ENCODE measurements around the gene DERL3. TPM values are rescaled to one million over a fixed set of nuclear protein-coding genes. Genes with fewer than 3 reads are reported as not detected.

Gene DERL3
- total and polyA plus RNA-seq, 10 donors, result 10.2 to 62.8 (median 22.4) TPM

- Histone ChIP-seq H3K9me3 (no peaks in the 10 kb centered on the region), H3K4me3 (no peak overlapping the region), H3K27ac (no peak overlapping the region), H3K4me1 (peaks cover 0 to 37% (median 13%) of the 10 kb centered on the region in 6 donors), H3K27me3 (replicated peaks in 1 of 7) (no peaks in the 10 kb centered on the region), H3K36me3 (peaks cover 0 to 98% (median 85%) of the 10 kb centered on the region in 6 donors)
- intact Hi-C loops (cut with DNase I; ENCODE audit: low total_unique reads), result no loop called here
- TF ChIP-seq POLR2A (IDR thresholded peaks at IDR 0.05), result no peak
- TF ChIP-seq POLR2AphosphoS5 (IDR thresholded peaks at IDR 0.05), result no peak
- no peak for TF ChIP-seq CTCF (IDR thresholded peaks at IDR 0.05 in 8 of 11, conservative IDR thresholded peaks at IDR 0.05 in 3 of 11)
- DNase-seq, result peak; percentile 63
- WGBS, 5 donors, result 84 to 86% (median 85%) methylated on average over 11 of the region's 11 CpGs
Observed at GRCh38 chr22:23832226-23833016, 6.4 kb downstream of the DERL3 start.

- H3K27me3 ChIP-seq (replicated peaks in 1 of 7), result no peaks in the 10 kb centered on the region
- no peaks in the 10 kb centered on the region for H3K9me3 ChIP-seq
- H3K36me3 ChIP-seq, result peaks cover 0 to 100% (median 91%) of the 10 kb centered on the region in 6 donors
- WGBS, 5 donors, result 88 to 96% (median 92%) methylated on average over 5 to 10 of the region's 10 CpGs
- peaks cover 0 to 37% (median 6%) of the 10 kb centered on the region in 6 donors for H3K4me1 ChIP-seq
- intact Hi-C loops (cut with DNase I; ENCODE audit: low total_unique reads), result no loop called here
- no peak for TF ChIP-seq CTCF (IDR thresholded peaks at IDR 0.05 in 8 of 11, conservative IDR thresholded peaks at IDR 0.05 in 3 of 11)
- TF ChIP-seq POLR2AphosphoS5 (IDR thresholded peaks at IDR 0.05), result peak in 1 of 3 donors; percentile 46
- H3K27ac ChIP-seq, result no peak overlapping the region
- peak; percentile 60 for DNase-seq
- no peak overlapping the region for H3K4me3 ChIP-seq
Observed at GRCh38 chr22:23831781-23832180, 7.0 kb downstream of the DERL3 start.

GRCh38 chr22:23831261-23831660, 7.5 kb downstream of the DERL3 start:
- H3K9me3 ChIP-seq, result no peaks in the 10 kb centered on the region
- WGBS, 5 donors, result 85 to 96% (median 91%) methylated on average over 8 of the region's 8 CpGs
- peaks cover 0 to 36% (median 4%) of the 10 kb centered on the region in 6 donors for H3K4me1 ChIP-seq
- H3K36me3 ChIP-seq, result peaks cover 0 to 100% (median 93%) of the 10 kb centered on the region in 6 donors
- peak; percentile 57 for DNase-seq
- TF ChIP-seq POLR2AphosphoS5 (IDR thresholded peaks at IDR 0.05), result no peak
- no peak for TF ChIP-seq POLR2A (IDR thresholded peaks at IDR 0.05)
- TF ChIP-seq CTCF (IDR thresholded peaks at IDR 0.05 in 8 of 11, conservative IDR thresholded peaks at IDR 0.05 in 3 of 11), result no peak
- H3K27ac ChIP-seq, result no peak overlapping the region
- H3K4me3 ChIP-seq, result no peak overlapping the region
- intact Hi-C loops (cut with DNase I; ENCODE audit: low total_unique reads), result no loop called here
- H3K27me3 ChIP-seq (replicated peaks in 1 of 7), result no peaks in the 10 kb centered on the region

GRCh38 chr22:23829845-23830372, 8.9 kb downstream of the DERL3 start:
- H3K27ac ChIP-seq, result no peak overlapping the region
- H3K36me3 ChIP-seq, result peaks cover 0 to 100% (median 93%) of the 10 kb centered on the region in 6 donors
- no peak for DNase-seq
- H3K4me1 ChIP-seq, result peaks cover 0 to 32% (median 4%) of the 10 kb centered on the region in 6 donors
- intact Hi-C loops (cut with DNase I; ENCODE audit: low total_unique reads), result no loop called here
- WGBS, 5 donors, result 69 to 78% (median 75%) methylated on average over 7 of the region's 7 CpGs
- no peaks in the 10 kb centered on the region for H3K9me3 ChIP-seq
- no peaks in the 10 kb centered on the region for H3K27me3 ChIP-seq (replicated peaks in 1 of 7)
- no peak overlapping the region for H3K4me3 ChIP-seq
- TF ChIP-seq CTCF (IDR thresholded peaks at IDR 0.05 in 8 of 11, conservative IDR thresholded peaks at IDR 0.05 in 3 of 11), result no peak
- TF ChIP-seq POLR2AphosphoS5 (IDR thresholded peaks at IDR 0.05), result no peak
- TF ChIP-seq POLR2A (IDR thresholded peaks at IDR 0.05), result no peak
